Left ventricle myocardium inferior (tissue), 1 donor: ENCODE measurements around the gene CES4A. TPM values are rescaled to one million over a fixed set of nuclear protein-coding genes. Genes with fewer than 3 reads are reported as not detected.
A peak's percentile ranks its signal among the peaks of the same experiment; 100 is the strongest.
"Not testable (repeated sequence)": the region's sequence is repeated elsewhere in the genome, so short reads cannot be mapped to it uniquely, and the experiment has no call there.

ENCODE experiments used
- DNase-seq: peaks from one replicate; pipeline ENCODE4 v3.0.0-alpha.2; 2020
- H3K27ac ChIP-seq: fragments of 200-600 bp; replicated peaks from 2 replicates; pipeline ENCODE4 v1.8.0; 2021
- H3K27me3 ChIP-seq: fragments of 200-600 bp; 2 replicates; pipeline ENCODE4 v1.8.0; 2021; ENCODE audit warnings: low read depth
- H3K36me3 ChIP-seq: fragments of 200-600 bp; 2 replicates; pipeline ENCODE4 v1.8.0; 2021
- H3K4me1 ChIP-seq: fragments of 200-600 bp; 2 replicates; pipeline ENCODE4 v1.8.0; 2021
- H3K4me3 ChIP-seq: fragments of 200-600 bp; 2 replicates; pipeline ENCODE4 v1.8.0; 2021; ENCODE audit warnings: mild to moderate bottlenecking, moderate library complexity
- H3K9me3 ChIP-seq: fragments of 200-600 bp; replicated peaks from 2 replicates; pipeline ENCODE4 v1.8.0; 2021
- intact Hi-C: fragments of 100-400 bp; cut with micrococcal nuclease; formaldehyde crosslinking; loops from one replicate; pipeline ENCODE4 v1.11.0; 2022
- total RNA-seq: library from RNA; stranded (reverse); fragmentation: NEBNext Ultra II Directional; extraction: Animal tissue kit (Norgen Biotek cat#: 25700); gene quantifications from one replicate; pipeline ENCODE4 v1.2.1, GENCODE V29; 2021
- TF ChIP-seq, protein P1 (sequence below): fragments of 200-600 bp; IDR thresholded peaks from 2 replicates; pipeline ENCODE4 v1.8.0; 2021; ENCODE audit warnings: antibody characterized with exemption, mild to moderate bottlenecking, borderline replicate concordance
- donor health status: DM: no; HTN: yes; CAD: no; lungs with severe emphysema.

CES4A gene
- total RNA-seq, 1 donor from 2014 or later, result 11.0 TPM

GRCh38 chr16:66984892-66985311 lies 3.5 kb upstream of the CES4A start:
- no peaks in the 10 kb centered on the region for H3K36me3 ChIP-seq
- H3K4me1 ChIP-seq, result no peaks in the 10 kb centered on the region
- no peak for DNase-seq
- intact Hi-C loops, result no loop called here
- H3K4me3 ChIP-seq, result no peak overlapping the region
- H3K9me3 ChIP-seq, result no peaks in the 10 kb centered on the region
- no peak overlapping the region for H3K27ac ChIP-seq
- TF ChIP-seq, protein P1, sequence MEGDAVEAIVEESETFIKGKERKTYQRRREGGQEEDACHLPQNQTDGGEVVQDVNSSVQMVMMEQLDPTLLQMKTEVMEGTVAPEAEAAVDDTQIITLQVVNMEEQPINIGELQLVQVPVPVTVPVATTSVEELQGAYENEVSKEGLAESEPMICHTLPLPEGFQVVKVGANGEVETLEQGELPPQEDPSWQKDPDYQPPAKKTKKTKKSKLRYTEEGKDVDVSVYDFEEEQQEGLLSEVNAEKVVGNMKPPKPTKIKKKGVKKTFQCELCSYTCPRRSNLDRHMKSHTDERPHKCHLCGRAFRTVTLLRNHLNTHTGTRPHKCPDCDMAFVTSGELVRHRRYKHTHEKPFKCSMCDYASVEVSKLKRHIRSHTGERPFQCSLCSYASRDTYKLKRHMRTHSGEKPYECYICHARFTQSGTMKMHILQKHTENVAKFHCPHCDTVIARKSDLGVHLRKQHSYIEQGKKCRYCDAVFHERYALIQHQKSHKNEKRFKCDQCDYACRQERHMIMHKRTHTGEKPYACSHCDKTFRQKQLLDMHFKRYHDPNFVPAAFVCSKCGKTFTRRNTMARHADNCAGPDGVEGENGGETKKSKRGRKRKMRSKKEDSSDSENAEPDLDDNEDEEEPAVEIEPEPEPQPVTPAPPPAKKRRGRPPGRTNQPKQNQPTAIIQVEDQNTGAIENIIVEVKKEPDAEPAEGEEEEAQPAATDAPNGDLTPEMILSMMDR, result no peak
- H3K27me3 ChIP-seq, result no peaks in the 10 kb centered on the region

- Histone ChIP-seq H3K4me3 (no peak overlapping the region), H3K4me1 (no peaks in the 10 kb centered on the region), H3K36me3 (no peaks in the 10 kb centered on the region), H3K9me3 (no peaks in the 10 kb centered on the region), H3K27ac (no peak overlapping the region), H3K27me3 (no peaks in the 10 kb centered on the region)
- intact Hi-C loops, result no loop called here
- TF ChIP-seq, protein P1, result no peak
- DNase-seq, result no peak
These were observed 1.8 kb upstream of the CES4A start for GRCh38 chr16:66986559-66986958.

DNA sequence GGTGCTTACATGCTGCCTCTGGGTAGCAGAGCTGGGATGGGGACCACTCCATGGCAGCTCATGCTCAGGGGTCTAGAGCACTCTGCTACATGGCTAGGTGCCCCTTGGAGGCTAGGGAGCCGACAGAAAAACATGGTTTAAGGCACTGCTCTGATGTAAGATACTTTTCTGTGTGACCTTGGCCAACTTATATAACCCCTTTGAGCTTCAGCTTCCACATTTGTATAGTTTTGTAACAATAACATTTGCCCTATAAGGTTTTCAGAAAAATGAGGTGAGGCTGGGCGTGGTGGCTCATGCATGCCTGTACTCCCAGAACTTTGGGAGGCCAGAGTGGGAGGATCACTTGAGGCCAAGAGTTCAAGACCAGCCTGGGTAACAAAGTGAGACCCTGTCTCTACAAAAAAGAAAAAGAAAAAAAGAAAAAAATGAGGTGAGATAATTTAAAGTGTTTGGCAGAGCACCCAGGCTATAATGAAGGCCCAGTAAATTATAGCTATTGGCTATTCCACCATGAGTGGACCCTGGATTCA lies 3.2 kb downstream of the CES4A start:
- no peak for DNase-seq
- no peak overlapping the region for H3K4me3 ChIP-seq
- H3K36me3 ChIP-seq, result no peaks in the 10 kb centered on the region
- H3K27ac ChIP-seq, result no peak overlapping the region
- no peaks in the 10 kb centered on the region for H3K27me3 ChIP-seq
- intact Hi-C loops, result no loop called here
- peaks cover 8% of the 10 kb centered on the region for H3K4me1 ChIP-seq
- H3K9me3 ChIP-seq, result no peaks in the 10 kb centered on the region
- TF ChIP-seq, protein P1, result no peak

DNA sequence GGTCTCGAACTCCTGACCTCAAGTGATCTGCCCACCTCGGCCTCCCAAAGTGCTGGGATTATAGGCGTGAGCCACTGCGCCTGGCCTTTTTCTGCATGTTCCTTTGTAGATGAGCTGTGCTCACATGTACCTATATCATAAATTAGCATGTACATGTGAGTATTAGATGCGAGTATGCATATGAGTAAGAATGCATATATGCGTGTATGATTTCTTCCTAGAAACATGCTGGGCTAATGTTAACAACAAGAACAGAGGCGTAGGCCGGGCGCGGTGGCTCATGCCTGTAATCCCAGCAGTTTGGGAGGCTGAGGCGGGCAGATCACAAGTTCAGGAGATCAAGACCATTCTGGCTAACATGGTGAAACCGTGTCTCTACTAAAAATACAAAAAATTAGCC lies 5.2 kb downstream of the CES4A start:
- H3K27me3 ChIP-seq, DNase-seq, H3K36me3 ChIP-seq, intact Hi-C loops, H3K9me3 ChIP-seq, H3K27ac ChIP-seq, H3K4me3 ChIP-seq: not testable (repeated sequence)
- H3K4me1 ChIP-seq, result peaks cover 19% of the 10 kb centered on the region

- Histone ChIP-seq H3K36me3 (no peaks in the 10 kb centered on the region), H3K9me3 (no peaks in the 10 kb centered on the region), H3K27ac (peak overlapping the region; percentile 83), H3K4me1 (peaks cover 36% of the 10 kb centered on the region), H3K27me3 (peaks cover 10% of the 10 kb centered on the region), H3K4me3 (no peak overlapping the region)
- intact Hi-C loops, result no loop called here
- peak; percentile 29 for DNase-seq
- TF ChIP-seq, protein P1, result no peak
These were observed 8.1 kb downstream of the CES4A start for GRCh38 chr16:66996324-66996982.

- intact Hi-C loops, result no loop called here
- Histone ChIP-seq H3K36me3 (no peaks in the 10 kb centered on the region), H3K9me3 (no peaks in the 10 kb centered on the region), H3K27ac (peak overlapping the region; percentile 83), H3K4me1 (peaks cover 39% of the 10 kb centered on the region), H3K4me3 (no peak overlapping the region), H3K27me3 (peaks cover 15% of the 10 kb centered on the region)
- TF ChIP-seq, protein P1, result no peak
- no peak for DNase-seq
These were observed 8.6 kb downstream of the CES4A start for GRCh38 chr16:66996983-66997358.
